Keratinocyte (primary cell): ENCODE measurements around the gene CLCN5. TPM values are rescaled to one million over a fixed set of nuclear protein-coding genes. Genes with fewer than 3 reads are reported as not detected.

Experiments
- DNase-seq: peaks from one replicate; pipeline ENCODE4 v3.0.0-alpha.2; 2011; ENCODE audit warnings: low read depth, missing footprints, low spot score
- FAIRE-seq: peaks from 2 replicates; lab custom pipeline; 2011; peaks lifted over from hg19 to GRCh38; lab: Jason Lieb, UNC
- H2AFZ ChIP-seq: 2 replicates; pipeline ENCODE4 v1.6.0; 2012; ENCODE audit warnings: low read length, control low read depth, inconsistent platforms; ENCODE audit not compliant: control insufficient read depth
- H3K27ac ChIP-seq: 2 replicates; pipeline ENCODE4 v1.5.1; 2011; ENCODE audit warnings: low read length; ENCODE audit not compliant: control insufficient read depth, insufficient read depth
- H3K27me3 ChIP-seq: 3 replicates; pipeline ENCODE4 v1.6.0; 2011; ENCODE audit warnings: low read length; ENCODE audit not compliant: control insufficient read depth, insufficient read depth; ENCODE audit errors: extremely low read depth
- H3K36me3 ChIP-seq, 2 experiments: 2 replicates in 1 of 2; 3 replicates in 1 of 2; pipeline ENCODE4 v1.5.1; 2011; ENCODE audit warnings: low read length in 2 of 2, mild to moderate bottlenecking in 1 of 2; ENCODE audit not compliant: control insufficient read depth in 2 of 2, insufficient read depth in 2 of 2; ENCODE audit errors: extremely low read depth in 1 of 2
- H3K4me1 ChIP-seq: 3 replicates; pipeline ENCODE4 v1.5.1; 2011; ENCODE audit warnings: low read length; ENCODE audit not compliant: control insufficient read depth, insufficient read depth; ENCODE audit errors: extremely low read depth
- H3K4me2 ChIP-seq: 3 replicates; pipeline ENCODE4 v1.6.0; 2011; ENCODE audit warnings: low read depth, low read length; ENCODE audit not compliant: control insufficient read depth, insufficient read depth; ENCODE audit errors: extremely low read depth
- H3K4me3 ChIP-seq, 3 experiments: fragments of 200-600 bp in 1 of 3; sonication (generic) in 1 of 3; 2 replicates in 2 of 3; 3 replicates in 1 of 3; pipeline ENCODE4 v1.5.1; 2011 to 2016; ENCODE audit warnings: low read length in 3 of 3, mild to moderate bottlenecking in 3 of 3, control low read depth in 2 of 3, inconsistent platforms in 1 of 3, low read depth in 1 of 3, mixed read lengths in 1 of 3, mixed run types in 1 of 3, moderate library complexity in 1 of 3; ENCODE audit not compliant: control insufficient read depth in 2 of 3, insufficient read depth in 2 of 3; ENCODE audit errors: extremely low read depth in 1 of 3
- H3K79me2 ChIP-seq: 2 replicates; pipeline ENCODE4 v1.6.0; 2012; ENCODE audit warnings: low read length; ENCODE audit not compliant: control insufficient read depth, insufficient read depth
- H3K9ac ChIP-seq: 3 replicates; pipeline ENCODE4 v1.6.0; 2011; ENCODE audit warnings: low read length; ENCODE audit not compliant: control insufficient read depth, insufficient read depth; ENCODE audit errors: extremely low read depth
- H3K9me1 ChIP-seq: 3 replicates; pipeline ENCODE4 v1.6.0; 2011; ENCODE audit warnings: low read length; ENCODE audit not compliant: control insufficient read depth, insufficient read depth; ENCODE audit errors: extremely low read depth
- H3K9me3 ChIP-seq: 2 replicates; pipeline ENCODE4 v1.5.1; 2012; ENCODE audit warnings: low read depth, low read length; ENCODE audit not compliant: control insufficient read depth
- H4K20me1 ChIP-seq: 3 replicates; pipeline ENCODE4 v1.6.0; 2011; ENCODE audit warnings: low read length; ENCODE audit not compliant: control insufficient read depth, insufficient read depth; ENCODE audit errors: extremely low read depth
- EZH2 ChIP-seq: IDR thresholded peaks from one replicate; pipeline ENCODE4 v1.6.1; 2012; ENCODE audit warnings: inconsistent platforms, mild to moderate bottlenecking, low read length, moderate library complexity
- dilution Hi-C: fragments of 300-500 bp; cut with MboI; formaldehyde crosslinking; loops from one replicate; pipeline ENCODE4 v1.7.0; 2020; ENCODE audit warnings: low sequenced_read_pairs; ENCODE audit not compliant: extremely low pct_ligation_motif_present
- polyA plus RNA-seq, 5 experiments: library from polyadenylated mRNA; depleted of rRNA in 3 of 5; stranded (reverse) in 3 of 5; stranded (forward) in 1 of 5; unstranded in 1 of 5; fragments of >200 nt; gene quantifications; 1 replicate in 1 of 5; 2 replicates in 3 of 5; 3 replicates in 1 of 5; pipeline versions ENCODE4 v1.2.1 to v1.2.3, GENCODE V29; 2011 to 2012; ENCODE audit warnings: missing spikeins in 2 of 5, low read depth in 1 of 5, low replicate concordance in 1 of 5
- TF ChIP-seq, protein P1 (sequence below), 3 experiments: IDR thresholded peaks in 1 of 3; conservative IDR thresholded peaks in 1 of 3; optimal IDR thresholded peaks in 1 of 3; 2 replicates in 2 of 3; 3 replicates in 1 of 3; pipeline versions ENCODE3 to v1.5.1; 2011; ENCODE audit warnings: low read length in 3 of 3, mild to moderate bottlenecking in 3 of 3, moderate library complexity in 2 of 3, control low read depth in 1 of 3, inconsistent platforms in 1 of 3; ENCODE audit not compliant: insufficient read depth in 2 of 3; ENCODE audit errors: extremely low read depth in 1 of 3

CLCN5 gene
- polyA plus RNA-seq, 1 donor (not counting 4 experiments of a cell fraction or from before 2014, with no cell fraction given), result 3.9 TPM

GRCh38 chrX:50067435-50068284 is 145.3 kb downstream of the CLCN5 start:
- no peak overlapping the region for H3K27ac ChIP-seq
- no peak for TF ChIP-seq EZH2
- TF ChIP-seq, protein P1, sequence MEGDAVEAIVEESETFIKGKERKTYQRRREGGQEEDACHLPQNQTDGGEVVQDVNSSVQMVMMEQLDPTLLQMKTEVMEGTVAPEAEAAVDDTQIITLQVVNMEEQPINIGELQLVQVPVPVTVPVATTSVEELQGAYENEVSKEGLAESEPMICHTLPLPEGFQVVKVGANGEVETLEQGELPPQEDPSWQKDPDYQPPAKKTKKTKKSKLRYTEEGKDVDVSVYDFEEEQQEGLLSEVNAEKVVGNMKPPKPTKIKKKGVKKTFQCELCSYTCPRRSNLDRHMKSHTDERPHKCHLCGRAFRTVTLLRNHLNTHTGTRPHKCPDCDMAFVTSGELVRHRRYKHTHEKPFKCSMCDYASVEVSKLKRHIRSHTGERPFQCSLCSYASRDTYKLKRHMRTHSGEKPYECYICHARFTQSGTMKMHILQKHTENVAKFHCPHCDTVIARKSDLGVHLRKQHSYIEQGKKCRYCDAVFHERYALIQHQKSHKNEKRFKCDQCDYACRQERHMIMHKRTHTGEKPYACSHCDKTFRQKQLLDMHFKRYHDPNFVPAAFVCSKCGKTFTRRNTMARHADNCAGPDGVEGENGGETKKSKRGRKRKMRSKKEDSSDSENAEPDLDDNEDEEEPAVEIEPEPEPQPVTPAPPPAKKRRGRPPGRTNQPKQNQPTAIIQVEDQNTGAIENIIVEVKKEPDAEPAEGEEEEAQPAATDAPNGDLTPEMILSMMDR (optimal IDR thresholded peaks at IDR 0.05 in 1 of 3, IDR thresholded peaks at IDR 0.05 in 1 of 3, conservative IDR thresholded peaks at IDR 0.05 in 1 of 3; ENCODE audit: extremely low read depth in 1 of 3, insufficient read depth in 2 of 3, low read length in 3 of 3), result no peak
- no peak overlapping the region for H3K4me3 ChIP-seq
- no peak overlapping the region for H2AFZ ChIP-seq
- H3K9ac ChIP-seq, result no peak overlapping the region
- H3K9me3 ChIP-seq, result no peaks in the 10 kb centered on the region
- H3K79me2 ChIP-seq, result no peaks in the 10 kb centered on the region
- no peaks in the 10 kb centered on the region for H3K9me1 ChIP-seq
- no peak for FAIRE-seq
- H3K4me1 ChIP-seq, result no peaks in the 10 kb centered on the region
- dilution Hi-C loops, result no loop called here
- no peaks in the 10 kb centered on the region for H3K36me3 ChIP-seq
- no peaks in the 10 kb centered on the region for H3K27me3 ChIP-seq
- no peak for DNase-seq
- no peaks in the 10 kb centered on the region for H4K20me1 ChIP-seq
- H3K4me2 ChIP-seq, result no peak overlapping the region

- Histone ChIP-seq H4K20me1 (no peaks in the 10 kb centered on the region), H3K9me3 (no peaks in the 10 kb centered on the region), H3K27ac (no peak overlapping the region), H3K36me3 (no peaks in the 10 kb centered on the region), H3K79me2 (no peaks in the 10 kb centered on the region), H3K9me1 (no peaks in the 10 kb centered on the region), H3K9ac (no peak overlapping the region), H3K27me3 (no peaks in the 10 kb centered on the region), H2AFZ (no peak overlapping the region), H3K4me2 (no peak overlapping the region), H3K4me1 (no peaks in the 10 kb centered on the region), H3K4me3 (no peak overlapping the region)
- DNase-seq (no peak), FAIRE-seq (no peak)
- no peak for TF ChIP-seq EZH2
- TF ChIP-seq, protein P1 (optimal IDR thresholded peaks at IDR 0.05 in 1 of 3, IDR thresholded peaks at IDR 0.05 in 1 of 3, conservative IDR thresholded peaks at IDR 0.05 in 1 of 3; ENCODE audit: extremely low read depth in 1 of 3, insufficient read depth in 2 of 3, low read length in 3 of 3), result no peak
- dilution Hi-C loops, result no loop called here
Measured at GRCh38 chrX:50068285-50068563, 145.8 kb downstream of the CLCN5 start.
